ENCODE results near the gene PRKCE.

PRKCE gene

DNA sequence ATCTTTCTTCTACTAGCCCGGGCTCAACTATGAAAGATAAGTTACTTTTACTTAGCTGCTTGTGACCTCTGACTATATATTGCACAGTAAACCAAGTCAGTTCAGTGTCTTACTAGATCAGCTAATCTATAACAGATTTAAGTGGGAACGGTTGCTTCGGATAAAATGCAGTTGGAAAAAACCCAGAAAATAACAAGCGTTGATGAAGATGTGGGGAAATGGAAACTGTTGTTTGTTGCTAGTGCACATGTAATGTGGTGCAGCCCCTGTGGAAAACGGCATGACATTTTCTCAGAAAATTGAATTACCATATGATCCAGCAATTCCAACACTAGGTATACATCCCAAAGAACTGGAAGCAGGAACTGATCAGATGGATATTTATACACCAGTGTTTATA lies 248.5 kb downstream of the PRKCE start:
- H3K4me3 ChIP-seq (ENCODE audit: low read length in 2 of 2) = no peak overlapping the region
- no peaks in the 10 kb centered on the region for H3K9me3 ChIP-seq (ENCODE audit: control insufficient read depth in 2 of 2, low read length in 2 of 2)
- H3K4me1 ChIP-seq (ENCODE audit: control insufficient read depth, insufficient read depth, low read length) = peaks cover 16% of the 10 kb centered on the region
- H3K9ac ChIP-seq (ENCODE audit: low read length in 2 of 2) = no peak overlapping the region
- no peak overlapping the region for H3K27ac ChIP-seq (ENCODE audit: low read length)
- no peaks in the 10 kb centered on the region for H3K27me3 ChIP-seq (ENCODE audit: control insufficient read depth in 1 of 2, insufficient read depth in 2 of 2, low read length in 2 of 2)
- H3K36me3 ChIP-seq (ENCODE audit: control insufficient read depth in 2 of 2, insufficient read depth in 2 of 2, low read length in 2 of 2) = no peaks in the 10 kb centered on the region

DNA sequence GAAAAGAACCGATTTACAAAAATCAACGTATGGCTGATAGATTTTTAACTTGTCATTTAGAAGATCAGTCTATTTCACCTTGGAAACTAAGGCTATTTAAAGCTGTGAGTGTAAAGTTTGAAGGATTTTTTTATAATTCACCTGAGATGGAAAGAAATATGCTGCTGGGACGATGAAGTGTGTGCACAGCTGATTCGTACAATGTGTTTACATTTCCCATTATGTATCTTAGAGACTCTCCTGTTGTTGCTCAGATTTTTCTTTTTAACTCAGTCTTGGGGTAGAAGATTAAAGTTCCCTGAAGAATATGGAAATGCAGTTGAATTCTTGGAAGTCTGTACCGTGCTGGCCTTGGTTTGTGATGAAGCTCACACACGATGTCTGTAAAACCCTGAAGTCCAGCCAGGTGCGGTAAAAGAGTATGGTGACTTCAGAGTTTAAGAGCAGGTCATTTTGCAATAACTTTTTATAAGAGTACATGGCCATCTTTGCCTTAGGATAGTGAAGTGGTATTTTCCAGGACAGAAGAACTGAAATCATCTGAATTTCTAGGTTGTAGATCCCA lies 250.1 kb downstream of the PRKCE start:
- Histone ChIP-seq H3K36me3 (ENCODE audit: control insufficient read depth in 2 of 2, insufficient read depth in 2 of 2, low read length in 2 of 2) (no peaks in the 10 kb centered on the region), H3K27me3 (ENCODE audit: control insufficient read depth in 1 of 2, insufficient read depth in 2 of 2, low read length in 2 of 2) (no peaks in the 10 kb centered on the region), H3K4me3 (ENCODE audit: low read length in 2 of 2) (no peak overlapping the region), H3K27ac (ENCODE audit: low read length) (no peak overlapping the region), H3K9me3 (ENCODE audit: control insufficient read depth in 2 of 2, low read length in 2 of 2) (no peaks in the 10 kb centered on the region), H3K9ac (ENCODE audit: low read length in 2 of 2) (no peak overlapping the region), H3K4me1 (ENCODE audit: control insufficient read depth, insufficient read depth, low read length) (peaks cover 12% of the 10 kb centered on the region)

DNA sequence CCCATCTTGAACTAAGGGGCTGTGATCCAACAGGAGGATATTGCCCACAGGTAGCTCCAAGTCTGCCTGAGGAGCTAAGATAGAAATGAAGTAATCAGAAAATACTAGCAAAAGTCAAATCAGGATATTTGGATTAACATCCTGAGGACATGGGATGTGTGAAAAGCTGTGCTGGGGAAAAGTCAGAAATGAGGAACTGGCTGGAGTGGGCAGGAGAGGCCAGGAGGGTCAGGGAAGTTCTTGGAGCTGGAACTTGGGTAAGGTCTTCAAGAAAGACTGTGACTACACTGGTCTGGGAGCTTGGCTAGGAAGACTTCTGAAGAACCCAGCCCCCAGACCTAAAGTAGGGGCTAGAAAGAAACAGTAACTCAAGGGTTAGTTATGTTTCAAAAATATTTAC lies 250.9 kb downstream of the PRKCE start:
- no peak overlapping the region for H3K9ac ChIP-seq (ENCODE audit: low read length in 2 of 2)
- H3K4me1 ChIP-seq (ENCODE audit: control insufficient read depth, insufficient read depth, low read length) = peaks cover 12% of the 10 kb centered on the region

DNA sequence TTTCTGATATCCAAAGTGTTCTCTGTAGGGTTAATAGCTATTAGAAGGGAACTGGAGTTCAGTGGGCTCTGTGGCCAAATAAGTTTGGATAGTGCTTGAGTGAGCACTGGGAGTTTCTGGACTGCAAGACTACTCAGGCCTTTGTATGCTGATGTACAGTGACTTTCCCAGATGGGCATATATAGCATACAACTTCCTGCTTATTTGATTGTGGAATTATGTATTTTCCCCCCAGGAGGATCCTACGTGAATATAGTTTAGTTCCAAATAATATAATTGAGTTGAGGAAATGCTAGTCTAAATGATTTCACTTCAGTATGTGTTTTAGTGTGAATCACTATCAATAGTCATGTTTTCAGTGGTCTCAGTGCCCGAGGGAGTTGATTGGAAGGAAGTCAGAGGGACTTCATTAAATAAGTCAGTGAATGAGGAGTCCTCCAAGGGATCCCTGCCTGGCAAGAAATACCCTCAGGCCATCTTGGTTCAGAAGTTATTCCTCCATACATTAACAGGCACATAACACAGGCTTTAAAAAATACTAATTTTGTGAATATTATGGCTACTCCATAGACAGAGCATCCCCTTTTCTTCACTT lies 251.4 kb downstream of the PRKCE start:
- Histone ChIP-seq H3K9me3 (ENCODE audit: control insufficient read depth in 2 of 2, low read length in 2 of 2) (no peaks in the 10 kb centered on the region), H3K27me3 (ENCODE audit: control insufficient read depth in 1 of 2, insufficient read depth in 2 of 2, low read length in 2 of 2) (no peaks in the 10 kb centered on the region), H3K4me1 (ENCODE audit: control insufficient read depth, insufficient read depth, low read length) (peaks cover 12% of the 10 kb centered on the region), H3K36me3 (ENCODE audit: control insufficient read depth in 2 of 2, insufficient read depth in 2 of 2, low read length in 2 of 2) (no peaks in the 10 kb centered on the region), H3K4me3 (ENCODE audit: low read length in 2 of 2) (no peak overlapping the region), H3K9ac (ENCODE audit: low read length in 2 of 2) (no peak overlapping the region), H3K27ac (ENCODE audit: low read length) (no peak overlapping the region)

More for the DNA sequence above, 250.9 kb downstream of the PRKCE start:
- no peaks in the 10 kb centered on the region for H3K27me3 ChIP-seq (ENCODE audit: control insufficient read depth in 1 of 2, insufficient read depth in 2 of 2, low read length in 2 of 2)
- no peaks in the 10 kb centered on the region for H3K36me3 ChIP-seq (ENCODE audit: control insufficient read depth in 2 of 2, insufficient read depth in 2 of 2, low read length in 2 of 2)
- no peaks in the 10 kb centered on the region for H3K9me3 ChIP-seq (ENCODE audit: control insufficient read depth in 2 of 2, low read length in 2 of 2)
- no peak overlapping the region for H3K27ac ChIP-seq (ENCODE audit: low read length)
- H3K4me3 ChIP-seq (ENCODE audit: low read length in 2 of 2) = no peak overlapping the region

DNA sequence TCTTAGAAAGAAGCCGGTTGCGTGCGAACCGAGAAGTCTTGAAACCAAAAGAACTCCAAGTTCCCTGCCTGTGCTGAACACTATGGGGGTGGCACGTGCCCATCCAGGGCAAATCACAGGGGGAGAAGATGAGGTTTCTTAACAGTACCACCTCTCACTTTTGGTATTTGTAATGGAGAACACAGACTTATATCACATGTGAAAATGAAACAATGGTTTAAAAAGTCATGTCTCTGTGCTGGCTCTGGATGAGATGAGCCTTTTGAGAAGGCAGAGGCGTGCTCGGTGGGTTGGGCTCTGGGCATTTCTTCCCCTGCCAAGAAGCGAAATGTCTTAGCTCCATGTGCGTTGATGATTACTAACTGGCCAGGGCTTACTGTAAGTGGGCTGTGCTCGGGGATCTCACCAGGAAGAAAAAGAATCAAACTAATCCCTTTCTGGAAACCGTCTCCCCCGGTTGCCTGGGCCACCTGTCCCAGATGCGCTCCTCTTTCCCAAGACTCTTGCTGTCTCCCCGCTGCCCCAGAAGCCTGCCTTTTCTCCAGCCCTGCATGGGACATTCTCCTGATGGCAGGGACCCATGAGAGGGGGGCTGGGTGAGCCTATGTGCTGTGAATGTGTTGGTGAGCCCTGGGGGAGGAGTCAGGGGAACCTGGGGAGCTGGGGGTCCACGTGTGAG lies 252.9 kb downstream of the PRKCE start:
- Histone ChIP-seq H3K36me3 (ENCODE audit: control insufficient read depth in 2 of 2, insufficient read depth in 2 of 2, low read length in 2 of 2) (no peaks in the 10 kb centered on the region), H3K27ac (ENCODE audit: low read length) (no peak overlapping the region), H3K4me3 (ENCODE audit: low read length in 2 of 2) (peak overlapping the region in 1 of 2 donors; percentile 54), H3K9ac (ENCODE audit: low read length in 2 of 2) (no peak overlapping the region), H3K9me3 (ENCODE audit: control insufficient read depth in 2 of 2, low read length in 2 of 2) (no peaks in the 10 kb centered on the region), H3K4me1 (ENCODE audit: control insufficient read depth, insufficient read depth, low read length) (peaks cover 11% of the 10 kb centered on the region), H3K27me3 (ENCODE audit: control insufficient read depth in 1 of 2, insufficient read depth in 2 of 2, low read length in 2 of 2) (no peaks in the 10 kb centered on the region)

DNA sequence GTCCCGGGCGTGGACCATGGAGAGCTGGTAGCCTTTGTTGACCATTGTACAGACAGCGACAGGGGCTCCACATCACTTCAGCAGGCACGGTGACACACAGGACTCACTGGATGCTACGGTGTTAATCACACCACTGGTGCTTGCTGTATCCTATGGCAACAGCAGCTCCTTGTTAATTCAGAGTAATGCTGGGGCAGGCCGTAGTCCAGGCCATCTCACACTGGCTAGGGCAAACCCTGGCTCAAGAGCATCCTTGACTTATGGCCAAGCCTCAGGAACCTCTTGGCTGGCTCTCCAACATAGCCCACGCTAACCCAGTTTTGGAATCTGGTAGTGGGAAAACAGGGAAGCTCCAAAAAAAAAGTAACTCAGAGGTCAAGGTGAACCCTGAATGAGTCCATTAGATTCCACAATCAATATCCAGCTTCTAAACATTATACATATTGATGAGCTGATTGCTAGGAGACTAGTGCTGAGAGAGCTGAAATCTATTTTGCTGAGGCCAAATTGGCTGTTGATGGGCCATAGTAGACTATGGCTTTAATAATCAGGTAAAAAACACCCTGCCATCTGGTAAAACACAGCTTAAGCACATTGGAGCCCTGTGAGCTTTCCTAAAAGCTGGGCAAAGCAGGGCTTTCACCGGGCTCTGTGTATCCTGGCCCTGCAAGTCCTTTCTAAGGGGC lies 253.6 kb downstream of the PRKCE start:
- no peaks in the 10 kb centered on the region for H3K36me3 ChIP-seq (ENCODE audit: control insufficient read depth in 2 of 2, insufficient read depth in 2 of 2, low read length in 2 of 2)
- H3K4me1 ChIP-seq (ENCODE audit: control insufficient read depth, insufficient read depth, low read length) = peaks cover 11% of the 10 kb centered on the region
- H3K9ac ChIP-seq (ENCODE audit: low read length in 2 of 2) = no peak overlapping the region
- no peak overlapping the region for H3K4me3 ChIP-seq (ENCODE audit: low read length in 2 of 2)
- no peaks in the 10 kb centered on the region for H3K9me3 ChIP-seq (ENCODE audit: control insufficient read depth in 2 of 2, low read length in 2 of 2)
- H3K27me3 ChIP-seq (ENCODE audit: control insufficient read depth in 1 of 2, insufficient read depth in 2 of 2, low read length in 2 of 2) = no peaks in the 10 kb centered on the region
- H3K27ac ChIP-seq (ENCODE audit: low read length) = no peak overlapping the region

DNA sequence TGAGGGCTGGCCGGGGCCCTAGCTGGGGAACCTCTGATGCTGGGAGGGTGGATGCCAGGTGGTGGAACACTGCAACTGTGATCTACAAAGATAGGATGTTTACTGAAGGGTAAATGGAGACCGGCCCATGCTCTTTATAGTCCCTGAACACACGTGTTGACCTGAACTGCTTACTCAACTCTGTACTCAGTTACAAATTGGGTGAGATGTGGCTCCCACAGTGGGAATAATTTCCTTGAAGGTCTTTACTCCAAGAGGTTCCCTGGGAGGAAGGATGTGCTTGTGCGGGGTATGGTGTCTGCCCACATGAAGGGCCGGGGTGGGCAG lies 254.1 kb downstream of the PRKCE start:
- no peaks in the 10 kb centered on the region for H3K36me3 ChIP-seq (ENCODE audit: control insufficient read depth in 2 of 2, insufficient read depth in 2 of 2, low read length in 2 of 2)
- peaks cover 11% of the 10 kb centered on the region for H3K4me1 ChIP-seq (ENCODE audit: control insufficient read depth, insufficient read depth, low read length)
- no peaks in the 10 kb centered on the region for H3K9me3 ChIP-seq (ENCODE audit: control insufficient read depth in 2 of 2, low read length in 2 of 2)
- H3K27me3 ChIP-seq (ENCODE audit: control insufficient read depth in 1 of 2, insufficient read depth in 2 of 2, low read length in 2 of 2) = no peaks in the 10 kb centered on the region
- H3K27ac ChIP-seq (ENCODE audit: low read length) = no peak overlapping the region
- no peak overlapping the region for H3K9ac ChIP-seq (ENCODE audit: low read length in 2 of 2)
- no peak overlapping the region for H3K4me3 ChIP-seq (ENCODE audit: low read length in 2 of 2)

DNA sequence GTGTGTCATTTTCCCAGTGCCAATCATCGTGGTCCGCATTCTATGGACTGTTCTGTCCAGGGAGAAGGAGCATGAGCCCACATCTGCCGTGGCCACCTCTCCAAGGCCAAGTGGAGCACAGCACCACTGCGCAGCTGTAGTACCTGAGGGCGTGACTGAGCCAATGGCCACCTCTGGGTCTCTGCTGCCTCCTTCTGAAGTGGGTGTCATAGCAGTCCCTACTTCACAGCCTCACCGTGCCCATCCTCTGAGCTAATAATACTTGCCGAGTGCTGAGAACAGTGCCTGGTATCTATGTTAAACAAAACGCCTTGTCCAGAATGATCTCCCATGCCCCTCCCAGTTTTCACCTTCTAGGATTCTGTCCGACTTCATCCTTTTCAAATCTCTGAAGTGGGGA lies 256.1 kb downstream of the PRKCE start:
- Histone ChIP-seq H3K4me3 (ENCODE audit: low read length in 2 of 2) (no peak overlapping the region), H3K4me1 (ENCODE audit: control insufficient read depth, insufficient read depth, low read length) (peaks cover 11% of the 10 kb centered on the region), H3K27ac (ENCODE audit: low read length) (no peak overlapping the region), H3K27me3 (ENCODE audit: control insufficient read depth in 1 of 2, insufficient read depth in 2 of 2, low read length in 2 of 2) (no peaks in the 10 kb centered on the region), H3K9me3 (ENCODE audit: control insufficient read depth in 2 of 2, low read length in 2 of 2) (no peaks in the 10 kb centered on the region), H3K9ac (ENCODE audit: low read length in 2 of 2) (no peak overlapping the region), H3K36me3 (ENCODE audit: control insufficient read depth in 2 of 2, insufficient read depth in 2 of 2, low read length in 2 of 2) (no peaks in the 10 kb centered on the region)

DNA sequence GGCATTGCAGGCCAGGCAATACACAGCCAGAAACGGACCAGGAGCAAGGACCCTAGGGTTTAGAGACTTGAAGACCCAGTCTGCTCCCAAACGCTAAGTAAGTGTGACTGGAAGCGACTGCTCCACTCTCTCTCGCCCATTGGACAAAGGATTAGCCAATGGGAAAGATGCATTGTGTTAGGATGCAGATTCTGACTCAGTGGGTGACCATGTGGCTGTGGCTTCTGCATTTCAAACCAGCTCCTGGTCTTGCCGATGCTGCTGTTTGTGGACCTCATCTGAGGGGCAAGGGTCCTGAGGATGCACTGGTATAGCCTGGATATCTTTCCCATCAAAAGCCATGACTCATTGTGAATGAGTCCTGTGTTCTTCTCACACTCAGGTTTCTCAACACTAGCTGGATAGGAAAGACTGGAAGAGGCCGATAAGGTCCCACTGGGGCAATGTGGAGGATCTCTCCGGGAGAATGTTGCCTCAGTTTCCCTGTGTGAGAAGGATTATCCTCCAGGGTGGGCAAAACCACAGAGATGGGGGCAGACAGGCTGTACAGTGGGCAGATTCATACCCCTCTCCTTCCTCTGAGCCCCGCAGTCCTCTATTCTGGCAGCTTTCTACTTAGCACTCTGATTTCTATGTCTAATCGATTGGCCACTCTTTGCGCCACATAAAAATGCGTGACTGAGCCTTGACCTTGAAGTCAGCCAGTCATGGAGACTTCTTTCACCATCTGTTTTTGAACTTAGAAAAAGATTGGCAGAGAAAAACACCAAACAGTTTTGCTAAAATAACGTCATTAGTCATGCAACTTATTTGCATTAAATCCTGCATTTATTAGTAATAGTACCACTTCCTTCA lies 257.1 kb downstream of the PRKCE start:
- no peak overlapping the region for H3K4me3 ChIP-seq (ENCODE audit: low read length in 2 of 2)
- no peaks in the 10 kb centered on the region for H3K9me3 ChIP-seq (ENCODE audit: control insufficient read depth in 2 of 2, low read length in 2 of 2)
- peaks cover 11% of the 10 kb centered on the region for H3K4me1 ChIP-seq (ENCODE audit: control insufficient read depth, insufficient read depth, low read length)
- H3K9ac ChIP-seq (ENCODE audit: low read length in 2 of 2) = no peak overlapping the region
- no peaks in the 10 kb centered on the region for H3K27me3 ChIP-seq (ENCODE audit: control insufficient read depth in 1 of 2, insufficient read depth in 2 of 2, low read length in 2 of 2)
- H3K36me3 ChIP-seq (ENCODE audit: control insufficient read depth in 2 of 2, insufficient read depth in 2 of 2, low read length in 2 of 2) = no peaks in the 10 kb centered on the region
- no peak overlapping the region for H3K27ac ChIP-seq (ENCODE audit: low read length)

DNA sequence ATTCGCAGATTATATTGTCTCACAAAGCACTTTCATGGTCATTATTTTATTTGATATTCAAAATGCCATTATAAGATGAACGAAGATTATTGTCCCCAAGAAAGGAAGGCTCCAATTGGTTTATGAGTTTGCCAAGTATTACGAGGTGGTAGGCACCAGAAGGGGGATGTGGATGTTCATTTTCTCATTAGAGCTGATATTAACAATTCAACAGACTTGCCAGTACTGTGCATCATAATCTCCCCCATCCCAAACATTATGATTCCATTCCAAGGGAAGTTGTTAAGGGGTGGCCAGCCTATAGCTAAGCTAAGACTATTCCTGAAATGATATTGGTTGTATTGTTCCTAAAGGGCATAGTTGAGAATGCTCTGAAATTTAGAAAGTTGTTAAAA lies 257.7 kb downstream of the PRKCE start:
- Histone ChIP-seq H3K9ac (ENCODE audit: low read length in 2 of 2) (no peak overlapping the region), H3K27me3 (ENCODE audit: control insufficient read depth in 1 of 2, insufficient read depth in 2 of 2, low read length in 2 of 2) (no peaks in the 10 kb centered on the region), H3K27ac (ENCODE audit: low read length) (no peak overlapping the region), H3K9me3 (ENCODE audit: control insufficient read depth in 2 of 2, low read length in 2 of 2) (no peaks in the 10 kb centered on the region), H3K4me3 (ENCODE audit: low read length in 2 of 2) (no peak overlapping the region), H3K36me3 (ENCODE audit: control insufficient read depth in 2 of 2, insufficient read depth in 2 of 2, low read length in 2 of 2) (no peaks in the 10 kb centered on the region), H3K4me1 (ENCODE audit: control insufficient read depth, insufficient read depth, low read length) (peaks cover 10% of the 10 kb centered on the region)
